Measurements from ENCODE around the gene DYNC1H1.
"Not testable (repeated sequence)": the region's sequence is repeated elsewhere in the genome, so short reads cannot be mapped to it uniquely, and the experiment has no call there.

- TF ChIP-seq POLR2A (IDR thresholded peaks at IDR 0.05), result not testable (repeated sequence)
- TF ChIP-seq, protein P1, sequence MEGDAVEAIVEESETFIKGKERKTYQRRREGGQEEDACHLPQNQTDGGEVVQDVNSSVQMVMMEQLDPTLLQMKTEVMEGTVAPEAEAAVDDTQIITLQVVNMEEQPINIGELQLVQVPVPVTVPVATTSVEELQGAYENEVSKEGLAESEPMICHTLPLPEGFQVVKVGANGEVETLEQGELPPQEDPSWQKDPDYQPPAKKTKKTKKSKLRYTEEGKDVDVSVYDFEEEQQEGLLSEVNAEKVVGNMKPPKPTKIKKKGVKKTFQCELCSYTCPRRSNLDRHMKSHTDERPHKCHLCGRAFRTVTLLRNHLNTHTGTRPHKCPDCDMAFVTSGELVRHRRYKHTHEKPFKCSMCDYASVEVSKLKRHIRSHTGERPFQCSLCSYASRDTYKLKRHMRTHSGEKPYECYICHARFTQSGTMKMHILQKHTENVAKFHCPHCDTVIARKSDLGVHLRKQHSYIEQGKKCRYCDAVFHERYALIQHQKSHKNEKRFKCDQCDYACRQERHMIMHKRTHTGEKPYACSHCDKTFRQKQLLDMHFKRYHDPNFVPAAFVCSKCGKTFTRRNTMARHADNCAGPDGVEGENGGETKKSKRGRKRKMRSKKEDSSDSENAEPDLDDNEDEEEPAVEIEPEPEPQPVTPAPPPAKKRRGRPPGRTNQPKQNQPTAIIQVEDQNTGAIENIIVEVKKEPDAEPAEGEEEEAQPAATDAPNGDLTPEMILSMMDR (IDR thresholded peaks at IDR 0.05), result not testable (repeated sequence)
Measured at GRCh38 chr14:102064590-102064989, 100.2 kb downstream of the DYNC1H1 start.
